Measurements from ENCODE around the gene ISG20L2. TPM values are rescaled to one million over a fixed set of nuclear protein-coding genes. Genes with fewer than 3 reads are reported as not detected.

The ISG20L2 gene
- total RNA-seq, 1 donor from 2014 or later = 35.3 TPM

- H3K27ac Mint-ChIP-seq = no peak overlapping the region
- H3K4me1 Mint-ChIP-seq (ENCODE audit: unreplicated experiment) = peaks cover 6% of the 10 kb centered on the region
- H3K4me3 Mint-ChIP-seq = no peak overlapping the region
- DNase-seq (ENCODE audit: extremely low spot score, unreplicated experiment) = no peak
- peaks cover 32% of the 10 kb centered on the region for H3K27me3 Mint-ChIP-seq
- H3K36me3 Mint-ChIP-seq = no peaks in the 10 kb centered on the region
- peak; percentile 20 for TF ChIP-seq CTCF (conservative IDR thresholded peaks at IDR 0.05)
- no peaks in the 10 kb centered on the region for H3K9me3 Mint-ChIP-seq
Observed at GRCh38 chr1:156684227-156684782, 44.3 kb downstream of the ISG20L2 start.

- Mint-ChIP-seq H3K4me3 (no peak overlapping the region), H3K9me3 (no peaks in the 10 kb centered on the region), H3K27me3 (peaks cover 46% of the 10 kb centered on the region), H3K36me3 (no peaks in the 10 kb centered on the region), H3K4me1 (ENCODE audit: unreplicated experiment) (peaks cover 12% of the 10 kb centered on the region), H3K27ac (no peak overlapping the region)
- DNase-seq (ENCODE audit: extremely low spot score, unreplicated experiment) = no peak
- no peak for TF ChIP-seq CTCF (conservative IDR thresholded peaks at IDR 0.05)
Observed at GRCh38 chr1:156682166-156682890, 46.2 kb downstream of the ISG20L2 start.

- no peak overlapping the region for H3K4me3 Mint-ChIP-seq
- H3K4me1 Mint-ChIP-seq (ENCODE audit: unreplicated experiment) = peaks cover 13% of the 10 kb centered on the region
- no peak for TF ChIP-seq CTCF (conservative IDR thresholded peaks at IDR 0.05)
- no peaks in the 10 kb centered on the region for H3K9me3 Mint-ChIP-seq
- no peak for DNase-seq (ENCODE audit: extremely low spot score, unreplicated experiment)
- H3K27me3 Mint-ChIP-seq = peaks cover 47% of the 10 kb centered on the region
- H3K36me3 Mint-ChIP-seq = no peaks in the 10 kb centered on the region
- H3K27ac Mint-ChIP-seq = no peak overlapping the region
Observed at GRCh38 chr1:156681196-156681960, 47.2 kb downstream of the ISG20L2 start.

- no peak overlapping the region for H3K4me3 Mint-ChIP-seq
- H3K36me3 Mint-ChIP-seq = no peaks in the 10 kb centered on the region
- peaks cover 54% of the 10 kb centered on the region for H3K27me3 Mint-ChIP-seq
- H3K4me1 Mint-ChIP-seq (ENCODE audit: unreplicated experiment) = peaks cover 20% of the 10 kb centered on the region
- TF ChIP-seq CTCF (conservative IDR thresholded peaks at IDR 0.05) = no peak
- H3K9me3 Mint-ChIP-seq = no peaks in the 10 kb centered on the region
- DNase-seq (ENCODE audit: extremely low spot score, unreplicated experiment) = no peak
- H3K27ac Mint-ChIP-seq = no peak overlapping the region
Observed at GRCh38 chr1:156680056-156680455, 48.5 kb downstream of the ISG20L2 start.

GRCh38 chr1:156677616-156678596, 50.7 kb downstream of the ISG20L2 start:
- Mint-ChIP-seq H3K4me1 (ENCODE audit: unreplicated experiment) (peaks cover 39% of the 10 kb centered on the region), H3K4me3 (peak overlapping the region; percentile 89), H3K27me3 (peaks cover 54% of the 10 kb centered on the region), H3K36me3 (peaks cover 10% of the 10 kb centered on the region), H3K9me3 (no peaks in the 10 kb centered on the region), H3K27ac (peak overlapping the region; percentile 35)
- TF ChIP-seq CTCF (conservative IDR thresholded peaks at IDR 0.05) = peak; percentile 92
- no peak for DNase-seq (ENCODE audit: extremely low spot score, unreplicated experiment)
